Measurements from ENCODE around the gene NYNRIN.

DNA sequence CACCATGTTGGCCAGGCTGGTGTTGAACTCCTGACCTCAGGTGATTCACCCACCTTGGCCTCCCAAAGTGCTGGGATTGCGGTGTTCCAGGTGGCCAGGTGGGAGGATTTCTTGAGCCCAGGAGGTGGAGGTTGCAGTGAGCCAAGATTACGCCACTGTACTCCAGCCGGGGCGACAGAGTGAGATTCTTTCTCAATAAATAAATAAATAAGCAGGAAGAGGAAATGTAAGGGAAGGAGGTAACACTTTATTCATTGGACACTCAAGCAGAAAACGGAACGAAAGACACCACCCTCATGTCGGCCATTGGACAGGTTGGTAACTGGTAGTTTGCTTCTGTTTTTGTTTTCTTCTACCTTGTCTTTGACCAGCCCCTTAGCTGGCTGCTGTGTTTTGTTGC lies 43.8 kb upstream of the NYNRIN start:
- no peak for TF ChIP-seq CTCF (IDR thresholded peaks at IDR 0.05)
- no peak for TF ChIP-seq EP300 (IDR thresholded peaks at IDR 0.05)

All from esophagus muscularis mucosa (tissue), 3 donors.